H9 (cell line): ENCODE data around the gene MLPH. TPM values are rescaled to one million over a fixed set of nuclear protein-coding genes. Genes with fewer than 3 reads are reported as not detected.

Source experiments
- DNase-seq: peaks from one replicate; pipeline ENCODE4 v3.0.0-alpha.2; 2017
- H2AFZ ChIP-seq: one replicate; pipeline ENCODE4 v1.6.1; 2013; ENCODE audit warnings: mild to moderate bottlenecking, low read length, control low read depth, moderate library complexity
- H2AK5ac ChIP-seq: 2 replicates; pipeline ENCODE4 v1.6.1; 2013; ENCODE audit warnings: low read length, control low read depth, mixed read lengths; ENCODE audit not compliant: insufficient read length
- H2BK120ac ChIP-seq: one replicate; pipeline ENCODE4 v1.6.1; 2013; ENCODE audit warnings: low read depth, mild to moderate bottlenecking, low read length, control low read depth, inconsistent platforms; ENCODE audit not compliant: poor library complexity, severe bottlenecking
- H2BK12ac ChIP-seq: 2 replicates; pipeline ENCODE4 v1.6.1; 2013; ENCODE audit warnings: low read length, control low read depth, mixed read lengths, low read depth; ENCODE audit not compliant: insufficient read length
- H2BK15ac ChIP-seq: 2 replicates; pipeline ENCODE4 v1.6.1; 2013; ENCODE audit warnings: low read depth, low read length, control low read depth
- H2BK20ac ChIP-seq: one replicate; pipeline ENCODE4 v1.6.1; 2013; ENCODE audit warnings: low read depth, mild to moderate bottlenecking, low read length, control low read depth, inconsistent platforms; ENCODE audit not compliant: poor library complexity, severe bottlenecking
- H2BK5ac ChIP-seq: 2 replicates; pipeline ENCODE4 v1.6.1; 2013; ENCODE audit warnings: low read length, control low read depth, mixed read lengths; ENCODE audit not compliant: insufficient read length
- H3K14ac ChIP-seq: 2 replicates; pipeline ENCODE4 v1.6.1; 2013; ENCODE audit warnings: low read length, control low read depth; ENCODE audit not compliant: insufficient read depth
- H3K18ac ChIP-seq: 2 replicates; pipeline ENCODE4 v1.6.1; 2013; ENCODE audit warnings: low read depth, mild to moderate bottlenecking, mixed read lengths, low read length, control low read depth; ENCODE audit not compliant: insufficient read length
- H3K23ac ChIP-seq: 2 replicates; pipeline ENCODE4 v1.6.1; 2013; ENCODE audit warnings: low read length, control low read depth, mixed read lengths, low read depth; ENCODE audit not compliant: insufficient read length
- H3K23me2 ChIP-seq: 2 replicates; pipeline ENCODE4 v1.6.1; 2013; ENCODE audit warnings: low read depth, mild to moderate bottlenecking, mixed read lengths, low read length, control low read depth; ENCODE audit not compliant: insufficient read length, poor library complexity, severe bottlenecking
- H3K27ac ChIP-seq: 2 replicates; pipeline ENCODE4 v1.5.1; 2013; ENCODE audit warnings: low read length, control low read depth, mixed read lengths, low read depth; ENCODE audit not compliant: insufficient read length
- H3K27me3 ChIP-seq: 2 replicates; pipeline ENCODE4 v1.6.1; 2013; ENCODE audit warnings: low read length, control low read depth, inconsistent platforms; ENCODE audit not compliant: insufficient read depth
- H3K4ac ChIP-seq: 2 replicates; pipeline ENCODE4 v1.6.1; 2013; ENCODE audit warnings: low read depth, mild to moderate bottlenecking, control low read depth, inconsistent platforms, low read length, moderate library complexity
- H3K4me1 ChIP-seq: 2 replicates; pipeline ENCODE4 v1.6.1; 2013; ENCODE audit warnings: low read length, control low read depth, inconsistent platforms; ENCODE audit not compliant: insufficient read depth
- H3K4me2 ChIP-seq: 2 replicates; pipeline ENCODE4 v1.6.1; 2013; ENCODE audit warnings: low read length, control low read depth, mixed read lengths; ENCODE audit not compliant: insufficient read length, insufficient read depth
- H3K56ac ChIP-seq: 2 replicates; pipeline ENCODE4 v1.6.1; 2013; ENCODE audit warnings: low read depth, mild to moderate bottlenecking, mixed read lengths, low read length, control low read depth; ENCODE audit not compliant: insufficient read length
- H3K79me1 ChIP-seq: 2 replicates; pipeline ENCODE4 v1.6.1; 2013; ENCODE audit warnings: low read depth, mild to moderate bottlenecking, moderate library complexity, low read length, control low read depth, inconsistent platforms; ENCODE audit not compliant: insufficient read depth, poor library complexity, severe bottlenecking
- H3K79me2 ChIP-seq: 2 replicates; pipeline ENCODE4 v1.6.1; 2013; ENCODE audit warnings: low read length, control low read depth, inconsistent platforms; ENCODE audit not compliant: insufficient read depth
- H3K9ac ChIP-seq: 2 replicates; pipeline ENCODE4 v1.6.1; 2013; ENCODE audit warnings: low read length, control low read depth, mixed read lengths; ENCODE audit not compliant: insufficient read length; ENCODE audit errors: extremely low read depth
- H3K9me3 ChIP-seq: one replicate; pipeline ENCODE4 v1.6.1; 2013; ENCODE audit warnings: low read depth, low read length, inconsistent platforms; ENCODE audit not compliant: control insufficient read depth
- H3T11ph ChIP-seq: one replicate; pipeline ENCODE4 v1.6.1; 2013; ENCODE audit warnings: mild to moderate bottlenecking, low read length, control low read depth, inconsistent platforms
- H4K20me1 ChIP-seq: one replicate; pipeline ENCODE4 v1.6.1; 2013; ENCODE audit not compliant: control insufficient read depth, insufficient read length, insufficient read depth
- H4K5ac ChIP-seq: 2 replicates; pipeline ENCODE4 v1.6.1; 2013; ENCODE audit warnings: low read depth, mild to moderate bottlenecking, mixed read lengths, low read length, control low read depth; ENCODE audit not compliant: insufficient read length
- H4K8ac ChIP-seq: replicated peaks from 2 replicates; pipeline ENCODE4 v1.6.1; 2013; ENCODE audit warnings: low read length, control low read depth, mixed read lengths, low read depth; ENCODE audit not compliant: insufficient read length
- H4K91ac ChIP-seq: 2 replicates; pipeline ENCODE4 v1.6.1; 2013; ENCODE audit warnings: low read depth, mild to moderate bottlenecking, moderate library complexity, mixed read lengths, low read length, control low read depth; ENCODE audit not compliant: insufficient read length
- H3K27ac Mint-ChIP-seq, 3 experiments: 2 replicates in 2 of 3; 3 replicates in 1 of 3; pipeline ENCODE4 v1.8.0; 2020 to 2021; ENCODE audit warnings: mixed read lengths in 3 of 3, mild to moderate bottlenecking in 1 of 3, moderate library complexity in 1 of 3
- H3K27me3 Mint-ChIP-seq: 2 replicates; pipeline ENCODE4 v1.8.0; 2021; ENCODE audit warnings: low read depth, mild to moderate bottlenecking, moderate library complexity, mixed read lengths
- H3K36me3 Mint-ChIP-seq, 3 experiments: 2 replicates in 2 of 3; 3 replicates in 1 of 3; pipeline ENCODE4 v1.8.0; 2020 to 2021; ENCODE audit warnings: low read depth in 3 of 3, mixed read lengths in 3 of 3; ENCODE audit not compliant: insufficient read depth in 1 of 3
- H3K4me1 Mint-ChIP-seq, 2 experiments: 2 replicates each; pipeline ENCODE4 v1.8.0; 2020; ENCODE audit warnings: mixed read lengths in 2 of 2
- H3K4me3 Mint-ChIP-seq, 2 experiments: 2 replicates in 1 of 2; 3 replicates in 1 of 2; pipeline ENCODE4 v1.8.0; 2020 to 2021; ENCODE audit warnings: mild to moderate bottlenecking in 2 of 2, mixed read lengths in 2 of 2, moderate library complexity in 1 of 2
- H3K9me3 Mint-ChIP-seq, 2 experiments: 2 replicates in 1 of 2; 3 replicates in 1 of 2; pipeline ENCODE4 v1.8.0; 2020; ENCODE audit warnings: mild to moderate bottlenecking in 2 of 2, mixed read lengths in 2 of 2, moderate library complexity in 1 of 2
- WGBS: extraction: QIAGEN DNeasy Blood & Tissue Kit; methylation state at CpG from one replicate; pipeline ENCODE4 v1.1.7; 2013; ENCODE audit warnings: missing lambda C conversion rate, low lambda C conversion rate, mixed read lengths; ENCODE audit not compliant: insufficient read length; ENCODE audit errors: extremely low coverage; 5-methylcytosine and 5-hydroxymethylcytosine counted together
- total RNA-seq: library from RNA; stranded (reverse); gene quantifications from 2 replicates; pipeline ENCODE4 v1.2.1, GENCODE V29; 2021
- TF ChIP-seq, protein P1 (sequence below): fragments of 200-600 bp; sonication (generic); conservative IDR thresholded peaks from 3 replicates; pipeline ENCODE4 v1.8.0; 2021; ENCODE audit warnings: antibody characterized with exemption, mild to moderate bottlenecking

MLPH gene
- total RNA-seq, 1 experiment from 2014 or later = 3.4 TPM

DNA sequence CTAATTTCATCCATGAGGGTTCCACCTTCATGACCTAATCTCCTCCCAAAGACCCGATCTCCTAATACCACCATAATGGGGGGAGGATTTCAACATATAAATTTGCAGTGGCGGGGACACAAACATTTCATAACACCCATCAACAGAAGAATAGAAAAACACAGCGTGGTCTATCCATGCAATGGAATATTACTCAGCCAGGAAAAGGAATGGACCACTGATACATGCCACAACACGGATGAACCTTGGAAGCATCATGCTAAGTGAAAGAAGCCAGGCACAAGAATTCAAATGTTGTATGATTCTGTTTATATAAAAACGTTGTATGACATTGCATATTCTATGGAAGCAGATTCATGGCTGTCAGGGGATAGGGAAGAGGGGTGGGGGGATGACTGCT lies 82.0 kb downstream of the MLPH start:
- Histone ChIP-seq H3K23me2 (no peaks in the 10 kb centered on the region), H2BK5ac (no peak overlapping the region), H2BK20ac (no peak overlapping the region), H3K27ac (no peak overlapping the region), H3K9ac (no peak overlapping the region), H3K18ac (no peak overlapping the region), H3K4me1 (0 out of 2 replicates have a peak, but pooled peaks cover 3% of the 10 kb centered on the region), H2AK5ac (no peak overlapping the region), H3K27me3 (no peaks in the 10 kb centered on the region), H2BK120ac (no peak overlapping the region), H3K14ac (no peak overlapping the region), H2BK12ac (no peak overlapping the region), H4K8ac (no peak overlapping the region), H3K23ac (no peak overlapping the region), H3T11ph (no peak overlapping the region), H2BK15ac (no peak overlapping the region), H3K56ac (no peak overlapping the region), H2AFZ (no peak overlapping the region), H4K5ac (no peak overlapping the region), H3K79me2 (no peaks in the 10 kb centered on the region), H3K4me2 (no peak overlapping the region), H3K79me1 (no peaks in the 10 kb centered on the region), H3K9me3 (no peaks in the 10 kb centered on the region), H4K20me1 (no peaks in the 10 kb centered on the region), H4K91ac (no peak overlapping the region), H3K4ac (no peak overlapping the region)
- no peak for DNase-seq
- peaks cover 0 to 4% (median 0%) of the 10 kb centered on the region in 3 experiments; a peak in 2 of 7 replicates for H3K36me3 Mint-ChIP-seq
- no CpG with 5 or more reads among the region's 5 CpGs for WGBS
- H3K27me3 Mint-ChIP-seq = no peaks in the 10 kb centered on the region; the same call in none of the 2 replicates
- no peak overlapping the region for H3K4me3 Mint-ChIP-seq
- peaks cover 11% of the 10 kb centered on the region in 2 experiments for H3K4me1 Mint-ChIP-seq
- TF ChIP-seq, protein P1, sequence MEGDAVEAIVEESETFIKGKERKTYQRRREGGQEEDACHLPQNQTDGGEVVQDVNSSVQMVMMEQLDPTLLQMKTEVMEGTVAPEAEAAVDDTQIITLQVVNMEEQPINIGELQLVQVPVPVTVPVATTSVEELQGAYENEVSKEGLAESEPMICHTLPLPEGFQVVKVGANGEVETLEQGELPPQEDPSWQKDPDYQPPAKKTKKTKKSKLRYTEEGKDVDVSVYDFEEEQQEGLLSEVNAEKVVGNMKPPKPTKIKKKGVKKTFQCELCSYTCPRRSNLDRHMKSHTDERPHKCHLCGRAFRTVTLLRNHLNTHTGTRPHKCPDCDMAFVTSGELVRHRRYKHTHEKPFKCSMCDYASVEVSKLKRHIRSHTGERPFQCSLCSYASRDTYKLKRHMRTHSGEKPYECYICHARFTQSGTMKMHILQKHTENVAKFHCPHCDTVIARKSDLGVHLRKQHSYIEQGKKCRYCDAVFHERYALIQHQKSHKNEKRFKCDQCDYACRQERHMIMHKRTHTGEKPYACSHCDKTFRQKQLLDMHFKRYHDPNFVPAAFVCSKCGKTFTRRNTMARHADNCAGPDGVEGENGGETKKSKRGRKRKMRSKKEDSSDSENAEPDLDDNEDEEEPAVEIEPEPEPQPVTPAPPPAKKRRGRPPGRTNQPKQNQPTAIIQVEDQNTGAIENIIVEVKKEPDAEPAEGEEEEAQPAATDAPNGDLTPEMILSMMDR = no peak
- no peaks in the 10 kb centered on the region for H3K9me3 Mint-ChIP-seq
- no peak overlapping the region for H3K27ac Mint-ChIP-seq
